Hematopoietic multipotent progenitor cell treated with erythropoietin and hydrocortisone succinate and interleukin-3 and kit ligand, for 17 days (in vitro differentiated cells): ENCODE measurements around the gene IFT122.

Source experiments
- DNase-seq: peaks from one replicate; pipeline ENCODE4 v3.0.0-alpha.2; 2015; ENCODE audit warnings: low spot score

Gene IFT122

DNA sequence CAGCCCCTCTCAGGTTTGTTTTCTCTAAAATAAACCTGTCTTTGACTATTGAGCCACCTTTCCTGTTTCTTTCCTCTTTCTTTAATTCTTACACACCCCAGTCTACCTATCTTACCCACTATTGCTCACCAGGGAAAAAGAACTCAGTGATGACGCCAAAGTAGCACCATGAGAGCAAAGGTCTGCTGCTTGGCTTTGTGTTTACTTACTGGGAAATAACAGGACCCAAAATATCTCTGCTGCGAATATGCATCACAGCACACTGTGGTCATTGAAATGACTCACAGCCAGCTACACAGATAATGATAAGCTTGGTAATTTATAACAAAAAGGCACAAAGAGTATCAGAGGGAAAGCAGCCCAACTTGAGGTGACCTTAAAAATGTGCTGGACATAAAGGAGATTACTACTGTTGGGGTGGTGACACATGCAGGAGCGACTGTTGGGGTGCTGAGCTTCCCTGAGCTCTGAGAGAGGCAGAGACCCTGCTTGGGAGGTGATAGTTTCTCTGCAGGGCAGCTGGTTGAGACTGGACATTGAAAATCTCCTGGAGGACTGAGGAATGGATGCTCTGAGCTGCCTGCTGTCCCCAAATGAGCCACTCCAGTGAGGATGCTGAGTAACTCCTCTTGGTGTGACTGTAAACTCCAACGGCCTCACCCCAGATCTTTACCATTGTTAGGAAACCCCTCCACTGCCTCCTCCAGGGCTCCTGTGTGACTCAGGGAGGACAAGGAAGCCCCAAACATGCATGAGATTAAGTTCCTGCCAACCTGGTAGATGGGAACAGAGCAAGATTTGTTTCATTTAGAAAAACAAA lies 26.1 kb upstream of the IFT122 start:
- no peak for DNase-seq

GRCh38 chr3:129415378-129415777 lies 24.6 kb upstream of the IFT122 start:
- DNase-seq: no peak

GRCh38 chr3:129415830-129416229 lies 24.2 kb upstream of the IFT122 start:
- DNase-seq: no peak

DNA sequence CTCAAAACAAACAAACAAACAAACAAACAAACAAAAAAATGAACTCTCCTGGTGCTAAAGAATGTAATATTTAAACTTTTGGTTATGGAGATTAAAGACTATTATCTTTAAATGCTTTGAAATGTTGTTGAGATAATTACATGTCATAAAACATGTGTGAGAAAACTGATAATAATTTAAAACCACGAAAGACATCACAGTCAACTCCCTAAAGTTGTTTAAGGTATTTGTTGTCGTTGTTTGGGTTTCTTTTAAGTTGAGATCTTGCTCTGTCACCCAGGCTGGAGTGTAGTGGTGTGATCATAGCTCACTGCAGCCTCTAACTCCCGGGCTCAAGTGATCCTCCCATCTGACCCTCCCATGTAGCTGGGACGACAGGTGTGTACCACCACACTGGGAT lies 23.6 kb upstream of the IFT122 start:
- no peak for DNase-seq

DNA sequence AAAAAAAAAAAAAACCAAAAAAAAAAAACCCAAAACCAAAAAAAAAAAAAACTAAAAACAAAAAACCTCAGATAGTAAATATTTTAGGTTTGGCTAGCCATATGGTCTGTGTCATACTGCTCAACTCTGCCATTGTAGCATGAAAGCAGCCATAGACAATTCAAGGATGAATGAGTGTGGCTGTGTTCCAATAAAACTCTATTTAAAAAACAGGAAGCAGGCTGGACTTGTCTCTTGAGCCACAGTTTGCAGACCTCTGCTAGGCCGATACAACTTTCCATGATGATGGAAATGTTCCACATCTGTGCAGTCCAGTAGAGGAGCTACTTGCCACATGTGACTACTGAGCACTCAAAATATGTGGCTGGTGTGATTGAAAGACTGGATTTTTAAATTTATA lies 22.7 kb upstream of the IFT122 start:
- no peak for DNase-seq

DNA sequence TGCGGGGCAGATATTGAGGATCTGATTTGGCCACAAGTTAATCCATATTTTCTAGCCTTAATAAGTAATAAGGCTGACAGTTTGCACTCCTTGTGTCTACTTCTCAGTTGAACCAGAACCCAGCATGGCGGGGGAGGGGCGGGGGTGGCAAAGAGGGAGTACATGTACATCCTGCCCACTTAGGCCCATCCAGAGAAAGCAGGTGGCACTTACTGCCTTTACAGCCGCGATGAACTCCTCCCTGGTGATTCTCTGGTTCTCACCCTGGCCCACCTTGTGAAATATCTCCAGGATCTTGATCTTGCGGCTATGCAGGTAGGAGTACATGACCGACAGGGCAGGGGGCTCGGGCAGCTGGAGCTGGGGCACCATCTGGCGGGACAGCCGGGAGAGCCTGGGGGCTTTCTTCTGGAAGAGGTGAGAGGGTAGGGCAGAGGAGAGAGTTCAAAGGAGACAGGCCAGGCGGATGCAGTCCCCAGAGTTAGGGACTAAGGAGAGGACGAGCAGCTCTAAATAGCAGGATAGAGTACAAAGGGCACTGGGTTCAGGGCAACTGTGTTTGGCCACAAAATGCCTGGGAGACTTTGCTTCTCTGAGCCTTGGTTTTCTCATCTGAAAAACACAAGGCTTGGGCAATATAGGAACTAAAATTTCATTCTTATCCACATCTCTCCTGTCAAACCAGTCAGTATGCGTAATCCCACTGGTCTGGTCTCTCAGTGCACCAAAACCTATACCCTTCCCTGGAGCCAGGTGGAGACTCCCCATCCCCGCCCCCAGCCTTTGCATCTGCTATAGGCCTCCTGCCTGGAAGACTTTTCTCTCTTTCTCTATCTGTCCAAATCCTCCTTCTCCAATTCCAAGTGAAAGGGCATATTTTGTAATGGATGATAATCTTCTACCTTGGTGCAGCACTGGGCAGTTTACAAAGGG lies 21.7 kb upstream of the IFT122 start:
- no peak for DNase-seq

GRCh38 chr3:129419476-129419875 lies 20.5 kb upstream of the IFT122 start:
- DNase-seq: no peak

GRCh38 chr3:129421236-129421883 lies 18.7 kb upstream of the IFT122 start:
- DNase-seq: no peak

- no peak for DNase-seq
These were observed 17.9 kb upstream of the IFT122 start for GRCh38 chr3:129421988-129422745.

DNA sequence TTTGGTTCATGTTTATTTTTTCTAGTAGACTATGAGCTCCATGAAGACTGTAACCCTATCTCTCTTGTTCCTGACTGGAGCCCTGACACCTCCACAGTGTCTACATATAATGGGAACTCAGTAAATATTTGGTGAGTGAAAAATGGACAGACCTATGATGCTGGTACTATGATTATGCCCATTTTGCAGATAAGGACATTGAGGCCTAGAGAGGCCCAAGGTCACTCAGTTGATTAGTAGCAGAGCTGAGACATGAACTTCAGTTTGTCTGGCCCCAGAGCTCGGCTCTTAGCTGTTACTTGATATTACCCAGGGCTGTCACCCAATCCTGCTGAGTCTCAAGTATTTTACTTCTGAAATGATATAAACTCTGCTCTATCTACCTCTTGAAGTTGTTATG lies 17.1 kb upstream of the IFT122 start:
- DNase-seq: no peak

- DNase-seq: no peak
These were observed 15.7 kb upstream of the IFT122 start for GRCh38 chr3:129424185-129424841.

DNA sequence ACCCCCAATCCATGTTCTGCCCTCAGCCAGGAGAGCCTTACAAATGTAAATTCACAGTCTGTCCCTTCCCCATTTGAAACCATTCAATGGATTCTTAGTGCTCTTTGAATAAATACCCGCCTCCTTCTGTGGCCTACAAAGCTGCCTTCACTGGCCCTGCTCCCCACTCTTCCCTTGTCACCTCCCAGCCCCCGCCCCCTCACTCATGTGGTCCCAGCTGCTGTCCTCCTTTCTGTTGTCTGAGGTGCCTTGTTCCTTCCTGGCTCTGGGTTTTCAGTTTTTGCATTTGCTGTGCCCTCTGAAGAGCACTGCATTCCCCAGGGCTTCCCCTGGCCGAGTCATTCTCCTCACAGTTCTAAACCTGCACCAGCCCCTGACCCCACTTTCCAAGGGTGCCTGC lies 14.8 kb upstream of the IFT122 start:
- DNase-seq: no peak

- DNase-seq: no peak
These were observed 14.4 kb upstream of the IFT122 start for GRCh38 chr3:129425619-129426018.

DNA sequence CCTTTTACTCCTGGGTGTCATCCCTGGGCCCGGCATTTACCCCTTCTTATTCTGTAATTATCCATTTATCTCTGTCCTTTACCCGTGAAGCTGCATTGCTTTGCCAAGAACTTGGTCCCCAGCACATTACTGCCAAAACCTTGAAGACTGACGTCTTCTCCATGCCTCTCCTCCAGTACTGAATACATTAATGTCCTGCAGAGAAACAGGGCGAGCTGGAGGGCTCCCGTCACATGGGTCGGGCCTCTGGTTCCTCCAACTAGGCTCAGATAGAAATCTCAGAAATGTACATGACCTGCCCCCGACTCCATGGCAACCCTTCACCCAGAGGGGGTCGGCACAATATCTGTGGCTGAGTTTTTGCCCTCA lies 12.0 kb upstream of the IFT122 start:
- DNase-seq: no peak

DNA sequence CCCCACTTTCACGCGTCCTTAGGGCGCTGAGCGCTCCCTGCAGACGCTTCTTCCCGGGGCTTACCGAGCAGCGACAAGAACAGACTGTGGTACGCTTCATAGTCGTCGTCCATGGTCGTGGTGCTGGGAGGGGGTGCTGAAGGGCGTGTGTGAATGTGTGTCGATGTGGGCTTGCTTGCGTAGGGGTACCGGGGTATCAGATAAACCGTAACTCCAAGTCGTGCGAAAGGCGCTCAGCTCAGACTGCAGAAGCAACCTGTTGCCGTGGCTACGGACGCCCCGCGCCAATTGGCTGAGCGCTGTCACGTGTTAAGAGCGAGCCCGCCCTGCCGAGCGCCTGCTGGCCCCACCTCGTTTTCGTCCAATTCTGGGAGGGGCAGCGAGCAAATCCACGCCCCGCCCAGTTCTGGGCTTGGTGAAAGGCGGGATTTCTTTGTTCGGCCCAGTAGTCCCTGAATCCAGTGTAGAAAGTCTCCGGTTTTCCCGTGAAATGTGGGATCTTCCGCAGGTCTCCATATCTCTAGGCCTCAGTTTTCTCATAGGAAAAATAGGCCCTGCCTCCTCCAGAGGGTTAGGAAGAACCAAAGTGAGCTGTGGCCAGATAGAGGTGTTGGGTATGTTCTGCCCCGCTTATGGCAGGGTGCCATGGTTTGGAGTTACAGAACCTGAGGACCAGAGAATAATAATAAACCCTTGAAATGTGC lies 11.5 kb upstream of the IFT122 start, which contains the start of gene EFCAB12:
Gene EFCAB12, minus strand, starts transcription at position 261 of the 704 bp plus-strand sequence. Its CDS starts 148 bp downstream, at position 113.
- DNase-seq: peak; percentile 95

- no peak for DNase-seq
These were observed 11.0 kb upstream of the IFT122 start for GRCh38 chr3:129429080-129429451.

DNA sequence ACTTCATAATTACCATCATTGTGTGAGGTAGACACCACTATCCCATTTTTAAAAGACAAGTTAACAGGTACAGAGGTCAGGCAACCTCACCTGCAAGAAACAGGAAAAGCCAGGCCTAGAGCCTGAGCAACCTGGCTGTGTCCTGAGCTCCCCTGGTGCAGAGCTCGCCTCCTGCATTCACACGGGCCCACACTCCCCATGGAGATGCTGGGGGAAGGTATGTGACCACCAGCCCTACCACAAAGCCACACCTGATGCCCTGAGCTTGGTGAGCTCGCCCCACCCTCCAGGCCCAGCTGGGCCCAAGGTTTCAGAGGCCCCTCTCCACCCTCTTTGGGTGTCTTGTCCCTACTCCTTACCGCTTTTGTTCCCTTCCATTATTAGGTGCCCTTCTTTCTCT lies 10.4 kb upstream of the IFT122 start:
- DNase-seq: no peak

- DNase-seq: no peak
These were observed 8.0 kb upstream of the IFT122 start for GRCh38 chr3:129432036-129432435.

DNA sequence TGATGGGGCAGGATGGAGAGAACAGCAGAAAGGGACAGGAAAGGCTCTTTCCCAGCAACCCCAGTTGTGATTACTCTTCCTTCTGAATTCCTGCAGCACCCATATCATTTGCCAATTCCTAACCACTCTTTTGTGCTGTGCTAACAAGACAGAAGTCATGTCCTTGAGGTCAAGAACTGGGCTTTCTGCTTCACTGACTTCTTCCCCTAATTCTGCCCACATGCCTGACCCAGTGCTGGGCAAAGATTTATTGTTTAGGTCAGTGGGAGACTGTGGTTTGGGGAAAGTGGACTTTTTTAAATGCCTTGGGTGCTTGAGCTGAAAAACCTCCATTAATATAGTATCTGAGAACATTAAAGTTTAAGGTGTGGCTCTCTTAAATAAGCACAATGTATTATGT lies 7.4 kb upstream of the IFT122 start:
- DNase-seq: no peak

GRCh38 chr3:129433565-129433964 lies 6.5 kb upstream of the IFT122 start:
- no peak for DNase-seq

DNA sequence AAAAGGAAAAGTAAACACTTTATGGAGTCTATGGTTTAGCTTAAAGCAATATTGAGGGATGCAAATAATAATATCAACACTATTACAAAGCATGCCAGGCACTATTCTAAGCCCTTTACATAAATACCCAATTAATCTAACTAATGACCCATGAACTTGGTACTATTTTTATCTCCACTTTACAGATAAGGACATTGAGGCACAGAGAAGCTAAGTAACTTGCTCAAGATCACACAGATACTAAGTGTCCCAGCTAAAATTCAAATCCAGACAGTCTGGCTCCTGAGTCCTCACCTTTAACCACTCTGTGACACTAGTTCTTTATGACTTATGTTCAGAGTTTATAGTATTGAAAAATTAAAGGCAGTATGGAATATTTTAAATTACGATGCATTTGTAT lies 5.9 kb upstream of the IFT122 start:
- no peak for DNase-seq
